NCI-H1436 treated with DMSO at 0.1 percent for 48 hours (cell line): ENCODE results near the gene TRIM42.

Experiments used
- DNase-seq: peaks from one replicate; lab custom pipeline; 2025; lab: John Stamatoyannopoulos, UW

The TRIM42 gene

GRCh38 chr3:140677764-140678163 is at the start of gene TRIM42:
TRIM42 (plus strand) TSS chr3:140678064; CDS start chr3:140678230, 166 bp downstream.
- DNase-seq = no peak

GRCh38 chr3:140628606-140629005 is 49.3 kb upstream of the TRIM42 start:
- no peak for DNase-seq

GRCh38 chr3:140629357-140630137 is 48.3 kb upstream of the TRIM42 start:
- DNase-seq = no peak

GRCh38 chr3:140630366-140630765 is 47.5 kb upstream of the TRIM42 start:
- no peak for DNase-seq

- no peak for DNase-seq
Observed at GRCh38 chr3:140630866-140631265, 47.0 kb upstream of the TRIM42 start.

- DNase-seq = no peak
Observed at GRCh38 chr3:140635276-140635675, 42.6 kb upstream of the TRIM42 start.

- no peak for DNase-seq
Observed at GRCh38 chr3:140636406-140637138, 41.3 kb upstream of the TRIM42 start.

- no peak for DNase-seq
Observed at GRCh38 chr3:140651287-140651686, 26.6 kb upstream of the TRIM42 start.

GRCh38 chr3:140655678-140656077 is 22.2 kb upstream of the TRIM42 start:
- DNase-seq = no peak

GRCh38 chr3:140664111-140664510 is 13.8 kb upstream of the TRIM42 start:
- DNase-seq = no peak

- DNase-seq = no peak
Observed at GRCh38 chr3:140682586-140682985, 4.7 kb downstream of the TRIM42 start.

GRCh38 chr3:140686128-140686527 is 8.3 kb downstream of the TRIM42 start:
- no peak for DNase-seq

GRCh38 chr3:140686948-140687347 is 9.1 kb downstream of the TRIM42 start:
- DNase-seq = no peak

- DNase-seq = no peak
Observed at GRCh38 chr3:140695361-140696061, 17.6 kb downstream of the TRIM42 start.

- no peak for DNase-seq
Observed at GRCh38 chr3:140699516-140700231, 21.8 kb downstream of the TRIM42 start.

- no peak for DNase-seq
Observed at GRCh38 chr3:140702281-140702680, 24.4 kb downstream of the TRIM42 start.

GRCh38 chr3:140703496-140703895 is 25.6 kb downstream of the TRIM42 start:
- no peak for DNase-seq

- no peak for DNase-seq
Observed at GRCh38 chr3:140704733-140705132, 26.9 kb downstream of the TRIM42 start.

- DNase-seq = no peak
Observed at GRCh38 chr3:140705954-140706353, 28.1 kb downstream of the TRIM42 start.

GRCh38 chr3:140706360-140706759 is 28.5 kb downstream of the TRIM42 start:
- DNase-seq = no peak

- DNase-seq = no peak
Observed at GRCh38 chr3:140708815-140709214, 31.0 kb downstream of the TRIM42 start.

- DNase-seq = no peak
Observed at GRCh38 chr3:140709751-140710150, 31.9 kb downstream of the TRIM42 start.
